ENCODE data around the gene SELENOV.

DNA sequence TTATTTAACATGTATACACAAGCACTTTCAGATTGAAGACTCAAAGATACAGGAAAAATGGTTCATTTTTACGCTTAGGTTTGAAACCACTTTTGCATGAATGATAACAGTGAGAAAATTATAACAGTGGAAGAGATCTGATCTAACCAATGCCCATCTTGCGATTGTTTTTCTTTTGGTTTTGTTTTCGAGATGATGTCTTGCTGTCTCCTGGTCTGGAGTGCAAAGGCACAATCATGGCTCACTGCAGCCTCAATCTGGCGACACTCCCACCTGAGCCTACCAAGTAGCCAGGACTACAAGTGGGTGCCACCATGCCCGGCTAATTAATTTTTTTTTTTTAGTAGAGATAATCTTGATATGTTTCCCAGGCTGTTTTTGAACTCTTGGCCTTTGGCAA is 35.3 kb downstream of the SELENOV start:
- TF ChIP-seq, protein P1, sequence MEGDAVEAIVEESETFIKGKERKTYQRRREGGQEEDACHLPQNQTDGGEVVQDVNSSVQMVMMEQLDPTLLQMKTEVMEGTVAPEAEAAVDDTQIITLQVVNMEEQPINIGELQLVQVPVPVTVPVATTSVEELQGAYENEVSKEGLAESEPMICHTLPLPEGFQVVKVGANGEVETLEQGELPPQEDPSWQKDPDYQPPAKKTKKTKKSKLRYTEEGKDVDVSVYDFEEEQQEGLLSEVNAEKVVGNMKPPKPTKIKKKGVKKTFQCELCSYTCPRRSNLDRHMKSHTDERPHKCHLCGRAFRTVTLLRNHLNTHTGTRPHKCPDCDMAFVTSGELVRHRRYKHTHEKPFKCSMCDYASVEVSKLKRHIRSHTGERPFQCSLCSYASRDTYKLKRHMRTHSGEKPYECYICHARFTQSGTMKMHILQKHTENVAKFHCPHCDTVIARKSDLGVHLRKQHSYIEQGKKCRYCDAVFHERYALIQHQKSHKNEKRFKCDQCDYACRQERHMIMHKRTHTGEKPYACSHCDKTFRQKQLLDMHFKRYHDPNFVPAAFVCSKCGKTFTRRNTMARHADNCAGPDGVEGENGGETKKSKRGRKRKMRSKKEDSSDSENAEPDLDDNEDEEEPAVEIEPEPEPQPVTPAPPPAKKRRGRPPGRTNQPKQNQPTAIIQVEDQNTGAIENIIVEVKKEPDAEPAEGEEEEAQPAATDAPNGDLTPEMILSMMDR (IDR thresholded peaks at IDR 0.05): no peak
- TF ChIP-seq, protein P2, sequence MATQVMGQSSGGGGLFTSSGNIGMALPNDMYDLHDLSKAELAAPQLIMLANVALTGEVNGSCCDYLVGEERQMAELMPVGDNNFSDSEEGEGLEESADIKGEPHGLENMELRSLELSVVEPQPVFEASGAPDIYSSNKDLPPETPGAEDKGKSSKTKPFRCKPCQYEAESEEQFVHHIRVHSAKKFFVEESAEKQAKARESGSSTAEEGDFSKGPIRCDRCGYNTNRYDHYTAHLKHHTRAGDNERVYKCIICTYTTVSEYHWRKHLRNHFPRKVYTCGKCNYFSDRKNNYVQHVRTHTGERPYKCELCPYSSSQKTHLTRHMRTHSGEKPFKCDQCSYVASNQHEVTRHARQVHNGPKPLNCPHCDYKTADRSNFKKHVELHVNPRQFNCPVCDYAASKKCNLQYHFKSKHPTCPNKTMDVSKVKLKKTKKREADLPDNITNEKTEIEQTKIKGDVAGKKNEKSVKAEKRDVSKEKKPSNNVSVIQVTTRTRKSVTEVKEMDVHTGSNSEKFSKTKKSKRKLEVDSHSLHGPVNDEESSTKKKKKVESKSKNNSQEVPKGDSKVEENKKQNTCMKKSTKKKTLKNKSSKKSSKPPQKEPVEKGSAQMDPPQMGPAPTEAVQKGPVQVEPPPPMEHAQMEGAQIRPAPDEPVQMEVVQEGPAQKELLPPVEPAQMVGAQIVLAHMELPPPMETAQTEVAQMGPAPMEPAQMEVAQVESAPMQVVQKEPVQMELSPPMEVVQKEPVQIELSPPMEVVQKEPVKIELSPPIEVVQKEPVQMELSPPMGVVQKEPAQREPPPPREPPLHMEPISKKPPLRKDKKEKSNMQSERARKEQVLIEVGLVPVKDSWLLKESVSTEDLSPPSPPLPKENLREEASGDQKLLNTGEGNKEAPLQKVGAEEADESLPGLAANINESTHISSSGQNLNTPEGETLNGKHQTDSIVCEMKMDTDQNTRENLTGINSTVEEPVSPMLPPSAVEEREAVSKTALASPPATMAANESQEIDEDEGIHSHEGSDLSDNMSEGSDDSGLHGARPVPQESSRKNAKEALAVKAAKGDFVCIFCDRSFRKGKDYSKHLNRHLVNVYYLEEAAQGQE (IDR thresholded peaks at IDR 0.05; ENCODE audit: insufficient read depth in 1 of 2, low read depth in 2 of 2, low read length in 1 of 2): no peak
